EH (cell line): ENCODE data around the gene PRKCSH.
A peak's percentile ranks its signal among the peaks of the same experiment; 100 is the strongest.
"Not testable (repeated sequence)": the region's sequence is repeated elsewhere in the genome, so short reads cannot be mapped to it uniquely, and the experiment has no call there.

Experiments
- DNase-seq: peaks from one replicate; pipeline ENCODE4 v3.0.0-alpha.2; 2015; ENCODE audit warnings: low read depth

The PRKCSH gene

DNA sequence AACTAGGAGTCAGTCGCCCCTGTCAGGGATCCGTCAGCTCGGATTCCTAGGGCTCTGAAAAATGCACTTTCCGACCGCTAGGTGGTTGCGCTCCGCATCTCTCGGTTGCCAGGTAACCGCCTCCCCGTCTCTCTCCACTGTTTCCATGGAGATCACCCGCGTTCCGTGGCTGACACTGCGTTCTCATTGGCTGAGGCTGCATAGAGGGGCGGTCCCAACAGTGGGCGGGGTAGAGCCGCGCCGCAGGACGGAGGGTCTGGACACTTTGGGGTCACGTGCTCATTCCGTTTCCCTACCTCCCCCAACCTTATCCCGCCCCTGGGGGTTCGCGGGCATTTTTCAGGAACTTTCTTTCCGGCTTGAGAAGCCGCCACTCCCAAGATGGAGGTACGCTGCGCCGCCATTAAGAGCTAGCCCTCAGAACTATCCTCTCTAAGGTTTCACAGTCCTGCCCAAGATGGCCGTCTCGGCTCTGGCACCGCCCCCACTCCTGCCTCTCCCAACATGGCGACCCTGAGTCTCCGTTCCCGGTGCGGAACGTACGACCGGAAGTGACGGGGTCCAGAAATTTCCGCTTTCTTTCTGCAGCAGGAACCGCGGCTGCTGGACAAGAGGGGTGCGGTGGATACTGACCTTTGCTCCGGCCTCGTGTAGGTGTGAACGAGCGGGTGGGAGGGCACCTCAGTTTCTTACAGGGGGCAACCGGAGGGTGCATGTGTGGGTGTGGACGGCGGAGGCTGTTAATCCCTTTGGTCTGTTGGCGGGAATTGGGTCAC lies at the start of gene PRKCSH, which contains the start of gene ODAD3:
Gene PRKCSH, plus strand, starts transcription at position 579 of the 776 bp plus-strand sequence. CDS start 483 bp downstream, outside the sequence.
Gene ODAD3, minus strand, starts transcription at position 65 of the 776 bp plus-strand sequence. CDS start 105 bp downstream, outside the sequence.
- DNase-seq: peak; percentile 100

- no peak for DNase-seq
These were observed 48.0 kb upstream of the PRKCSH start for GRCh38 chr19:11387162-11388034.

DNA sequence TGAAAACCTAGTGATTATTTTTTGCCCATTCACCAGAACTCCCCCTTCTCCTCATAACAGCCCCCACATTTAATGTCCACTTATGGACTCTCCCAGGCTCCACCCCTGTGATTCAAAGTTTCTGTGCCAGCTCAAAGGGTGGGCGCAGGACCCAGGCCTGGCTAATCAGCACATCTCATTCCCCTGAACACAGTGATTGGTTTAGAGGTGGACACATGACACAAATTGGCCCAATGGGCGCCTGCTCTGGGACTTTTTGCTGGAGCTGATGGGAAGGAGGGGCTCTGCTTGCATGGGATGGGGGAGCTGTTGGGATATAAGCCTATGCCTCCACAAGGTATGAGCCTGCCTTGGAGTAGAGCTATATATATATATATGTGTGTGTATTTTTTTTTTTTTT lies 45.1 kb upstream of the PRKCSH start:
- no peak for DNase-seq

DNA sequence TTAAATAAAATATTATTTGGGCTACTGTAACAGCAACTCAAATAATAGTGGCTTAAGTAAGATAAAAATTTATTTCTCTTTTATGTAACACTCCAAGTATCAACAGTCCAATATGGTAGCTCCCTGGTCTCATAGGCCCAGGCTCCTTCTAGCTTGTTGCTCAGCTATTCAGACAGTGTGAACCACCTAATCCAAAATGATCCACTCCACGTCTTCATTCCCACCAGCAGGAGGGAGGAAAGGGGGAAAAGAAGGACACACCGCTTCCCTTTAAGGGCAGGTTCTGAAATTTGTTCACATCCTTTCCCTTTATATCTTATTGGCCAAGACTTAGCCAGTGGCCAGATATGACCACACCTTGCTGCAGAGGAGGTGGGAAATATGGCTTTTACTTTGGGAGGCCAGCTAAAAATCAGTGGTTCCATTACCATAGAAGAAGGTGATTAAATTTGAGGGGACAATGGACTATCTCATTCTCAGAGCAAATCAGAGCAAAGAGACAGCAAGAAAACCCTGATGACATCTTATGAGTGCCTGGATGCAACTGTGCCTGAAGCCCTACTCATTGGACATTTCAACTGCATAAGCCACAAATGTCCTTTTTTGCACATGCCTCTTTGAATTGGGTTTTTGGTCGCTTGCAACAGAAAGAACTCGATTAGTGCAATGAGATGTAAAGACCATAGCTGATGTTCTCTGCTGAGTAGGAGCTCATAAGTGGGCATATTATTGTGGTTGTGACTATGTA lies 44.3 kb upstream of the PRKCSH start:
- DNase-seq: no peak

DNA sequence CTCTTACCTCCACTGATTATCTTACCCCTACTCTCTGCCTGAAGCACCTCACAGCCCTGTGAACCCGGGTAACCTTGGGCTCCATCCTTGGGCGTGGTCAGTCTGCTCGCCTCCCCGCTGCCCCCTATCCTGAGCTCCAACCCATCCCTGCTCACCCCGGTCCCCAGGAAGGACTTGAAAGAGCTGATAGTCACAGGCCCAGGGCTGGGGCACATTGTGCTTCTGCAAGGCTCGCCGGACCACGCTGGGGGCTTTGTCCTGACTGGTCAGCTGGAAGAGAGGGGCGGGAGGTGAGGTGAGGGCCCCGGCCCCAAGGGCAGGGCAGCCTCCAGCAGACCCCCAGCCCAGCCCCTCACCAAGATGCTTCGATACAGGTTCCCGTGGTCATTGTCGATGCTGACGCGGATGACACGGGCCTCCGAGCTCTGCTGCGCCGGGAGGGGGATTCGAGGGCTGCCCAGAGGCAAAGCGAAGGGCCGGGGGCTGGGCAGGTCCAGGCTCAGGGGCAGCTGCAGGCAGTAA lies 38.3 kb upstream of the PRKCSH start:
- DNase-seq: no peak

DNA sequence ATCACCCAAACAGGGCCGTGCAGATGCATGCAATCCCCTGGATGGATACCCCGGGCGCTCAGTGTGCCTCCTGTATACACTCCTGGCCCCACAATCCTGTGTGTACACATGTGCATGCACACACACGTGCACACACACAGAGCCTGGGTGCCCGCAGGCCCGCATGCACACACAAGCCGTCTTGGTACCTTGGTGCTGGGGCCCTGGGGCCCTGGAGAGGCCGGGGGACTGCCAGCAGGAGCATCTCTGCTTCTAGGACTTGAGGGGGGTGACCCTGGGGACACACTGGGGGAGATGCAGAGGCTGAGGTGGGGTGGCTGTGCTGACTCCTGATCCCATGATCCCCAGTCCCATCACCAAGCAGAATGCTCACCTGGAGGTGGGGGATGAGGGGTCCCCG lies 35.8 kb upstream of the PRKCSH start:
- DNase-seq: no peak

GRCh38 chr19:11400798-11401197 lies 34.6 kb upstream of the PRKCSH start:
- DNase-seq: no peak

GRCh38 chr19:11401808-11402543 lies 33.5 kb upstream of the PRKCSH start:
- no peak for DNase-seq

DNA sequence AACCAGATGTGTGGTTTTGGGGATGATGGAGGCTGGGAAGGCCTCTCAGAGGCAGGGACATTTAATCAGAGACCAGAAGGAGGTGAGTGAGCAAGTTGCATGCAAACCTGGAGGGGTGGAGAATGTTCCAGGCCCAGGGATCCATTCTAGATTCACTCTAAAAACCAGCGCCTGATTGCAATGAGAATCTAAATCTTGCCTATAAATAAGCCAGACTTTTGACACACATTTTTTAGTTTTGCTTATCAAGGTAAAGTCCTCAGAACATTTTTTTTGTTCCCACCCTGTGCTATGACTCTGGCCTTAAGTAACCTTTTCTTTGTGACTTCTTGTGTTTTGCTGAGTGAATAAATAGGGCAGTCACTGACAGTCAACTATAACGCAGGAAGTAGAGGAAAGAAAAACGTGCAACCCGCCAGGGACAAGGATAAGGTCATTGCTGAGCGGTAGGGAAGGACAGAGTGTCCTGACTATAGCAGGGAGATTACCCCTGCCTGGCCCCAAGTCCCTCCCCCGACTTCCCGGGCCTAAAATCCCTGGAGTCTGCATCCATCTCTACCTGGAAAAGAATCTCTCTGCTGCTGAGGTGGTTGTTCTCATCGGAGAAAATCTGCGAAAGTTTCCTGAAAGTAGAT lies 30.7 kb upstream of the PRKCSH start:
- DNase-seq: no peak

GRCh38 chr19:11405846-11406643 lies 29.4 kb upstream of the PRKCSH start:
- no peak for DNase-seq

- not testable (repeated sequence) for DNase-seq
These were observed 28.7 kb upstream of the PRKCSH start for GRCh38 chr19:11406703-11407236.

DNA sequence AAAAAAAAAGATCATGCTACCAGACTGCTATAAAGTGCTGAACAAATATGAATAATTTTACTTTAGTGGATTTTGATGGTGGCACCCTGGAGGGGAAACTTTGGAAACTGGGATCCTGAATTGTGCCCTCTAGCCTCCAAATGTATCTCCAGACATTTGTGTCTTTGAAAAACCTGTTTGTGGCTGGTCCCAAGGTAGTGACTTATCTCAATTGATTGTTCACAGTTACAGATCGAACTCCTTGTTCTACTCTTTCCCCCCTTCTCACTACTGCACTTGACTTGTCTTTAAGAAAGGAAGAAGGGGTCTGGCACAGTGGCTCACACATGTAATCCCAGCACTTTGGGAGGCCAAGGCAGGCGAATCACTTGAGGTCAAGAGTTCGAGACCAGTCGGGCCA lies 26.8 kb upstream of the PRKCSH start:
- DNase-seq: no peak

- DNase-seq: peak; percentile 66
These were observed 24.8 kb upstream of the PRKCSH start for GRCh38 chr19:11410682-11411081.

GRCh38 chr19:11414544-11414943 lies 20.9 kb upstream of the PRKCSH start:
- no peak for DNase-seq

DNA sequence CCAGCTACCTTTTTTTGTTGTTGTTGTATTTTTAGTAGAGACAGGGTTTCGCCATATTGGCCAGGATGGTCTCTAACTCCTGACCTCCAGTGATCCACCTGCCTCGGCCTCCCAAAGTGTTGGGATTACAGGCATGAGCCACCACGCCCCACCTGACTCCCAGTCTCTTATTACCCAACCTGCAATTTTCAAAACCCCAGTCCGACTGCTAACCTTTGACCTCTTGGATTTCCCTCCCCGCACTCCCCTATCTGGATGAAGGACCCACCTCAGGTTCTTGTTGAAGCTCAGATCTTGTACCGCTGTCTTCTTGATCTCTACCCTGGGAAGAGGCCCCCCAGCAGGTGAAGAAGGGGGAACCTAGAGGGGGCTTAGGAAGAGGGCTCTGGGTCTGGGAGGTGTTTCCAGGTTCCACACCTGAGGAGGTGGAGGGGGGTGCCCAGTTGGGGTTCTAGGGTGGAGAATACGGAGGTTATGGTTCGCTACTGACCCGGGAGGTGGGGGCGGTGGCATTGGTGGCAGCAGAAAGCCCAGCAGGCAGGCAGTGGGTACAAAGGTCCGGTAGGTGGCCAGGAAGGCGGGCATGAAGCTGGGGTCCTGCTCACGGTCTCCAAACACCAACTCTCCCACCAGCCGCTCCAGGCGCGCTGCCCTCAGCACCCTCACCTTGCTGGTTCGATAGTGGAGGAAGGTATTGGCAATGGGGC lies 18.9 kb upstream of the PRKCSH start:
- no peak for DNase-seq

DNA sequence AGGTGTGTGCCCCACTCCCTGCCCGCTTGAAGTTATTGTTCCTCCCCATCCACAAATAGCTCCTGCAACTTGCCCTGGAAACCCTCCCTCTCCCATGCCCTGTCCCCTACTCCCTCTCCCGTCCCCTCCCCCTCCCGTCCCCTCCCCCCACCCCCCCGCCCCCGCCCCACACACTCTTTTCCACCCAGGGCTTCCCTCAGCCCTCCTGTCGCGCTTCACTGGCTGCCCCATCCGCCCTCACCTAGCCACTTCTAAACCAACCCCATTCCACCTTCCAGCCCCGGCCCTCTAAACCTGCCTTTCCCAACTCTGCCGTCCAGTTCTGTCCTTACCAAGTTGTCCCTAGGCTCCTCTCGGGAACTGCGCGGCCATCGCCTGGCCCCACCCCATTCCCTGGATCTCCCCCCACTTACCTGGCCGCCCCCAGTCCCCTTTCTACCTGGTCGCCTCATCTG lies 17.3 kb upstream of the PRKCSH start:
- DNase-seq: no peak

DNA sequence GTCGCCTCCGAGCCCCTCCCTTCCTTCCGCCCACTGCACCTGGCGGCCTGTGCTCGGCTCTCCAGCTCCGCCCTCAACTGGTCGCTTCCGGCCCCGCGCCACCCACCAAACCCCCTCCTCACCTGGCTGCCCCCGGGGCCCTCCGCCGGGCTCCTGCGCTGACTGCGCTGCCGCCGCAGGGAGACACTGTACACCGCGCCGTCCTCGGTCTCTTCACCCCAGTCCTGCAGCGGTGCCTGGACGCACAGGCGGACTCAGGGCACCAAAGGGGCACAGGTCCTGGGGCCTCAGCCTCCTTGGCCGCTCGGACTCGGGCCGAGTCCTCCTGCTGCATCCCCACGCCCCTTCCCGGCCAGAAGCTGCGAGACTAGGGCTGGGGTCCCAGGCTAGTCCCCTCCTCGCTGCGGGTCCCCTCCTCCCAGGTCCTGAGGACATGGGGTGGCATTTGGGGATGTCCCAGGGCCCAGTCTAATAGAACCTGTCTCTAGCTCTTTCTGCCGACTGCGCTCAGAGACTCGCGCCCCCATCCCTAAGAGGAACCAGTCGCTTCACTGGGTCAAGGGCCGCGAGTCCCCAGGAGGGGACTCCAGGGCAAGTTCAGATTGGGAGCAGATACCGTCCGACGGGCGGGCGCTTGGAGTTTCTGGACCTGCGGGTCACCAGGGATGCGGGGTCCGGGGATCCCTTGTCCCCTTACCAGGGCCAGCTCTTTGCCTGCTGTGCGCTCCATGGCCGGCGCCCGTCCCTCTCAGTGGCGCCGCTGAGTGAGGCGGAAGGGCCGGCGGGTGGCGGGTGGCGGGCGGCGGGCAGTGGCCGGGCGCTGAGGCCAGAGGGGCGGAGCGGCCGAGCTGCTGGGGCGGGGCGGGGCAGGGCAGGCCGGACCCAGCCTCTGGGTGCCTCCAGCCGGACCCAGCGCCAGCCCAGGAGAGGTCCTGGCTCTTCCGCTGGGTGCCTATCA lies 16.6 kb upstream of the PRKCSH start, which contains the start of gene RGL3:
Gene RGL3, minus strand, starts transcription at position 766 of the 958 bp plus-strand sequence. Its CDS starts 36 bp downstream, at position 730.
- DNase-seq: peak; percentile 49
